Keratinocyte (primary cell): Measurements from ENCODE around the gene SPDL1.

Experiments used
- EZH2 ChIP-seq: IDR thresholded peaks from one replicate; pipeline ENCODE4 v1.6.1; 2012; ENCODE audit warnings: inconsistent platforms, mild to moderate bottlenecking, low read length, moderate library complexity
- TF ChIP-seq, protein P1 (sequence below), 3 experiments: IDR thresholded peaks in 1 of 3; conservative IDR thresholded peaks in 1 of 3; optimal IDR thresholded peaks in 1 of 3; 2 replicates in 2 of 3; 3 replicates in 1 of 3; pipeline versions ENCODE3 to v1.5.1; 2011; ENCODE audit warnings: low read length in 3 of 3, mild to moderate bottlenecking in 3 of 3, moderate library complexity in 2 of 3, control low read depth in 1 of 3, inconsistent platforms in 1 of 3; ENCODE audit not compliant: insufficient read depth in 2 of 3; ENCODE audit errors: extremely low read depth in 1 of 3

DNA sequence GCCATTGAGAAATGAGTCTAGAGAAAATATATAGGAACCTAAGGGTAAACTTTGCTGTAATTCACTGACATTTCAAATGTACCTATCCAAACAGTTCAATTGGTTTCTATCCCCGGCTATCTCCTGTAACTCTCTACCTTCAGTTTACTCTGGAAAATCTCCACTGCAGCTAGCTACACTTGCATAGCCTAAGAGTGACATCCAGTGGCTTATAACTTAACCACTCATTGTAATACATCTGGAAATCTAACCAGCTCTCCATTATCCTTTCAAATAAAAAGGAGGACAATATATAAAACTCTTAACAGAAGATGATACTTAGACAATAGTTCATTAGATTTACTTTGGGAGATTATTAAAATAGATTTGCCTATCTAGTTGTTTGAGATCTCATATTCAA lies 35.3 kb upstream of the SPDL1 start:
- TF ChIP-seq, protein P1, sequence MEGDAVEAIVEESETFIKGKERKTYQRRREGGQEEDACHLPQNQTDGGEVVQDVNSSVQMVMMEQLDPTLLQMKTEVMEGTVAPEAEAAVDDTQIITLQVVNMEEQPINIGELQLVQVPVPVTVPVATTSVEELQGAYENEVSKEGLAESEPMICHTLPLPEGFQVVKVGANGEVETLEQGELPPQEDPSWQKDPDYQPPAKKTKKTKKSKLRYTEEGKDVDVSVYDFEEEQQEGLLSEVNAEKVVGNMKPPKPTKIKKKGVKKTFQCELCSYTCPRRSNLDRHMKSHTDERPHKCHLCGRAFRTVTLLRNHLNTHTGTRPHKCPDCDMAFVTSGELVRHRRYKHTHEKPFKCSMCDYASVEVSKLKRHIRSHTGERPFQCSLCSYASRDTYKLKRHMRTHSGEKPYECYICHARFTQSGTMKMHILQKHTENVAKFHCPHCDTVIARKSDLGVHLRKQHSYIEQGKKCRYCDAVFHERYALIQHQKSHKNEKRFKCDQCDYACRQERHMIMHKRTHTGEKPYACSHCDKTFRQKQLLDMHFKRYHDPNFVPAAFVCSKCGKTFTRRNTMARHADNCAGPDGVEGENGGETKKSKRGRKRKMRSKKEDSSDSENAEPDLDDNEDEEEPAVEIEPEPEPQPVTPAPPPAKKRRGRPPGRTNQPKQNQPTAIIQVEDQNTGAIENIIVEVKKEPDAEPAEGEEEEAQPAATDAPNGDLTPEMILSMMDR (optimal IDR thresholded peaks at IDR 0.05 in 1 of 3, IDR thresholded peaks at IDR 0.05 in 1 of 3, conservative IDR thresholded peaks at IDR 0.05 in 1 of 3; ENCODE audit: extremely low read depth in 1 of 3, insufficient read depth in 2 of 3, low read length in 3 of 3): peak in 2 of 3 experiments; percentile 18 to 47
- TF ChIP-seq EZH2: no peak
